NCI-H510A (cell line): Measurements from ENCODE around the gene EGFR.

Source experiments
- DNase-seq: peaks from one replicate; lab custom pipeline; 2025; lab: John Stamatoyannopoulos, UW

Gene EGFR

GRCh38 chr7:55172161-55172560 is 153.3 kb downstream of the EGFR start:
- no peak for DNase-seq

- DNase-seq: no peak
These were observed 154.2 kb downstream of the EGFR start for GRCh38 chr7:55172881-55173609.

GRCh38 chr7:55173671-55174070 is 154.9 kb downstream of the EGFR start:
- DNase-seq: no peak

- no peak for DNase-seq
These were observed 155.6 kb downstream of the EGFR start for GRCh38 chr7:55174456-55174855.

- no peak for DNase-seq
These were observed 156.0 kb downstream of the EGFR start for GRCh38 chr7:55174856-55175255.

GRCh38 chr7:55177068-55177530 is 158.3 kb downstream of the EGFR start:
- DNase-seq: no peak

GRCh38 chr7:55177589-55178261 is 158.9 kb downstream of the EGFR start:
- DNase-seq: no peak

- DNase-seq: no peak
These were observed 159.6 kb downstream of the EGFR start for GRCh38 chr7:55178292-55178862.

- no peak for DNase-seq
These were observed 160.3 kb downstream of the EGFR start for GRCh38 chr7:55178863-55179773.

GRCh38 chr7:55179931-55180682 is 161.3 kb downstream of the EGFR start:
- DNase-seq: no peak

- DNase-seq: no peak
These were observed 162.2 kb downstream of the EGFR start for GRCh38 chr7:55180963-55181542.

GRCh38 chr7:55181762-55182161 is 162.9 kb downstream of the EGFR start:
- peak; percentile 19 for DNase-seq

GRCh38 chr7:55183897-55184296 is 165.1 kb downstream of the EGFR start:
- DNase-seq: no peak

GRCh38 chr7:55185321-55185802 is 166.5 kb downstream of the EGFR start:
- no peak for DNase-seq

GRCh38 chr7:55185941-55186609 is 167.3 kb downstream of the EGFR start:
- no peak for DNase-seq

- DNase-seq: no peak
These were observed 169.1 kb downstream of the EGFR start for GRCh38 chr7:55187701-55188491.

GRCh38 chr7:55188590-55189138 is 169.8 kb downstream of the EGFR start:
- DNase-seq: no peak

- no peak for DNase-seq
These were observed 170.4 kb downstream of the EGFR start for GRCh38 chr7:55189146-55189766.
